Heart right ventricle (tissue), 16 donors: ENCODE data around the gene ZFAND5. TPM values are rescaled to one million over a fixed set of nuclear protein-coding genes. Genes with fewer than 3 reads are reported as not detected.

Experiments used
- ATAC-seq, 8 donors: fragments of 200-7000 bp; cut with Tn5 transposase; one replicate each; pipeline ENCODE4 v1.9.1; 2020; ENCODE audit warnings: mild to moderate bottlenecking in 8 of 8, moderate library complexity in 8 of 8, moderate number of reproducible peaks in 1 of 8
- DNase-seq, 2 donors: peaks; one replicate each; pipeline ENCODE4 v3.0.0-alpha.2; 2020
- H3K27ac ChIP-seq, 10 donors: fragments of 200-600 bp; sonication (generic) in 2 of 10; one replicate each; pipeline versions ENCODE4 v1.5.0 to v1.8.0; 2020 to 2022; ENCODE audit warnings: mild to moderate bottlenecking in 3 of 10
- H3K27me3 ChIP-seq, 7 donors: fragments of 200-600 bp; one replicate each; pipeline ENCODE4 v1.8.0; 2021 to 2022; ENCODE audit warnings: mild to moderate bottlenecking in 2 of 7
- H3K36me3 ChIP-seq, 9 donors: fragments of 200-600 bp; sonication (generic) in 1 of 9; one replicate each; pipeline versions ENCODE4 v1.5.0 to v1.8.0; 2020 to 2022; ENCODE audit warnings: mild to moderate bottlenecking in 2 of 9
- H3K4me1 ChIP-seq, 9 donors: fragments of 200-600 bp; sonication (generic) in 1 of 9; one replicate each; pipeline versions ENCODE4 v1.5.0 to v1.8.0; 2020 to 2022; ENCODE audit warnings: mild to moderate bottlenecking in 4 of 9
- H3K4me3 ChIP-seq, 10 donors: fragments of 200-600 bp; sonication (generic) in 2 of 10; one replicate each; pipeline versions ENCODE4 v1.5.0 to v1.8.0; 2020 to 2022; ENCODE audit warnings: mild to moderate bottlenecking in 7 of 10, moderate library complexity in 2 of 10
- H3K9me3 ChIP-seq, 11 donors: fragments of 200-600 bp in 10 of 11; sonication (generic) in 2 of 11; one replicate each; pipeline versions ENCODE4 v1.5.0 to v1.8.0; 2013 to 2022; ENCODE audit warnings: mild to moderate bottlenecking in 2 of 11, control low read depth in 1 of 11, moderate library complexity in 1 of 11
- WGBS, 2 donors: extraction: QIAGEN DNeasy Blood & Tissue Kit; methylation state at CpG; one replicate each; pipeline ENCODE4 v1.1.7; 2013; ENCODE audit warnings: inconsistent platforms in 1 of 2; 5-methylcytosine and 5-hydroxymethylcytosine counted together
- intact Hi-C, 10 donors: fragments of 100-400 bp; cut with DNase I; formaldehyde crosslinking; loops; one replicate each; pipeline versions ENCODE4 v1.11.1 to v1.14.2; 2022
- long read RNA-seq, 3 donors: library from polyadenylated mRNA; unstranded; transcript quantifications; one replicate each; pipeline ENCODE4 v2.0.0, GENCODE V29; 2020 to 2021
- polyA plus RNA-seq, 2 donors: library from polyadenylated mRNA; stranded (reverse); fragments of 200-250 nt; gene quantifications; one replicate each; pipeline ENCODE4 v1.2.3, GENCODE V29; 2013
- total RNA-seq, 10 donors: library from RNA; stranded (reverse); fragmentation: NEBNext Ultra II Directional in 3 of 10; extraction: Animal tissue kit (Norgen Biotek cat#: 25700) in 3 of 10; gene quantifications; one replicate each; pipeline versions ENCODE4 v1.2.1 to v1.2.4, GENCODE V29; 2021 to 2023
- TF ChIP-seq, protein P1 (sequence below), 9 donors: fragments of 200-600 bp; sonication (generic) in 2 of 9; IDR thresholded peaks; one replicate each; pipeline versions ENCODE4 v1.5.0 to v1.8.0; 2021 to 2022; ENCODE audit warnings: antibody characterized with exemption in 9 of 9, mild to moderate bottlenecking in 5 of 9, moderate library complexity in 1 of 9
- donor health status: Arrhythmogenic right ventricular cardiomyopathy.
- donor health status: ischemic (EF 13 %, LVEDD 7.1; RV severe dilation, severe dysfunction).
- donor health status: healthy with polysubstance abuse.
- donor health status: DM: no; HTN: yes; CAD: no.
- donor health status: DM: no; HTN: no; CAD: no.
- donor health status: ischemic (EF 25% LVEDD 6.9; RV normal size, moderate dysfunction).
- donor health status: ischemic (EF 25% LVEDD 5.7; RV mildly dilated, moderate dysfunction).
- donor health status: healthy.
- donor health status: DM: yes; HTN: yes; CAD: no.
- donor health status: Ischemic cardiomyopathy.
- donor health status: ischemic (EF 35%, LVEDD 5.7; RV mildly dilated, moderate dysfunction).
- donor health status: nonischemic (EF 11% LVEDD 7.7; RV severe dilation, severe dysfunction).
- donor health status: DM: yes; HTN: yes; CAD: no.
- donor health status: PGD.
- donor health status: ischemic (EF 29% LVEDD 5.4; RV normal size, mild dysfunction).
- donor health status: nonischemic (EF 23%, LVEDD 6.1; RV moderate dilation, normal function).

Gene ZFAND5, protein sequence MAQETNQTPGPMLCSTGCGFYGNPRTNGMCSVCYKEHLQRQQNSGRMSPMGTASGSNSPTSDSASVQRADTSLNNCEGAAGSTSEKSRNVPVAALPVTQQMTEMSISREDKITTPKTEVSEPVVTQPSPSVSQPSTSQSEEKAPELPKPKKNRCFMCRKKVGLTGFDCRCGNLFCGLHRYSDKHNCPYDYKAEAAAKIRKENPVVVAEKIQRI
- total RNA-seq: 100 to 1,000 TPM; 158 to 280 (median 230) TPM
- polyA plus RNA-seq: 100 to 1,000 TPM in 1 of 2 donors, 10 to 100 TPM in 1; 66.7 to 147 TPM
- long read RNA-seq, donor 1, transcript ZFAND5-204 (6 exons, 2,686 nt): major isoform, 65 of 131 reads
- long read RNA-seq, donor 1, transcript ZFAND5-205 (7 exons, 2,785 nt): minor isoform, 40 of 131 reads
- long read RNA-seq, donor 1, partial matches to known transcripts: 12 of 131 reads
- long read RNA-seq, donor 1, other reads (novel, unspliced or antisense): 9 of 131 reads
- long read RNA-seq, donor 2, full-length matches to known transcripts: 131 of 157 reads
- long read RNA-seq, donor 2, partial matches to known transcripts: 15 of 157 reads
- long read RNA-seq, donor 2, other reads (novel, unspliced or antisense): 11 of 157 reads
- long read RNA-seq, donor 3, full-length matches to known transcripts: 245 of 313 reads
- long read RNA-seq, donor 3, partial matches to known transcripts: 54 of 313 reads
- long read RNA-seq, donor 3, other reads (novel, unspliced or antisense): 14 of 313 reads

- DNase-seq (peak; percentile 98 to 99), ATAC-seq (peak; percentile 90 to 99 (median 95))
- TF ChIP-seq, protein P1, sequence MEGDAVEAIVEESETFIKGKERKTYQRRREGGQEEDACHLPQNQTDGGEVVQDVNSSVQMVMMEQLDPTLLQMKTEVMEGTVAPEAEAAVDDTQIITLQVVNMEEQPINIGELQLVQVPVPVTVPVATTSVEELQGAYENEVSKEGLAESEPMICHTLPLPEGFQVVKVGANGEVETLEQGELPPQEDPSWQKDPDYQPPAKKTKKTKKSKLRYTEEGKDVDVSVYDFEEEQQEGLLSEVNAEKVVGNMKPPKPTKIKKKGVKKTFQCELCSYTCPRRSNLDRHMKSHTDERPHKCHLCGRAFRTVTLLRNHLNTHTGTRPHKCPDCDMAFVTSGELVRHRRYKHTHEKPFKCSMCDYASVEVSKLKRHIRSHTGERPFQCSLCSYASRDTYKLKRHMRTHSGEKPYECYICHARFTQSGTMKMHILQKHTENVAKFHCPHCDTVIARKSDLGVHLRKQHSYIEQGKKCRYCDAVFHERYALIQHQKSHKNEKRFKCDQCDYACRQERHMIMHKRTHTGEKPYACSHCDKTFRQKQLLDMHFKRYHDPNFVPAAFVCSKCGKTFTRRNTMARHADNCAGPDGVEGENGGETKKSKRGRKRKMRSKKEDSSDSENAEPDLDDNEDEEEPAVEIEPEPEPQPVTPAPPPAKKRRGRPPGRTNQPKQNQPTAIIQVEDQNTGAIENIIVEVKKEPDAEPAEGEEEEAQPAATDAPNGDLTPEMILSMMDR (IDR thresholded peaks at IDR 0.05): peak in 2 of 9 donors; percentile 10 to 17
- 0 to 1% methylated on average over 101 to 108 of the region's 110 CpGs for WGBS, 2 donors
- peak within 1 kb of the TSS; percentile 63 to 94 (median 88) for H3K4me3 ChIP-seq
- intact Hi-C loops: loop anchor here in 9 of 10 donors (1.0 to 10.0 kb wide), 18 partner anchors 48 to 1950 kb away; partner anchors contain the start of genes ABHD17B (in 3 of the 9), C9orf85 (in 3 of the 9), TMC1 (in 2 of the 9) and ANXA1 (in 1 of the 9)
- H3K27ac ChIP-seq: peak within 1 kb of the TSS; percentile 98 to 100 (median 100)
- peaks cover under 1 to 49% (median 34%) of the 10 kb centered on the region in 9 donors for H3K4me1 ChIP-seq
- no peaks in the 10 kb centered on the region for H3K9me3 ChIP-seq
- peaks cover 0 to 20% (median 4%) of the 10 kb centered on the region in 9 donors for H3K36me3 ChIP-seq
- H3K27me3 ChIP-seq: no peaks in the 10 kb centered on the region
These were observed at the start of gene ZFAND5 for GRCh38 chr9:72364679-72365524. Gene ZFAND5, minus strand, starts transcription at chr9:72365208. Its CDS starts 4,430 bp downstream, at chr9:72360778.

- no peaks in the 10 kb centered on the region for H3K4me1 ChIP-seq
- intact Hi-C loops: no loop called here
- TF ChIP-seq, protein P1 (IDR thresholded peaks at IDR 0.05): no peak
- whole genome bisulfite sequencing, 2 donors: 89 to 100% methylated on average over 2 of the region's 2 CpGs
- H3K36me3 ChIP-seq: no peaks in the 10 kb centered on the region
- DNase-seq (no peak), ATAC-seq (no peak)
- no peak overlapping the region for H3K4me3 ChIP-seq
- H3K9me3 ChIP-seq: no peaks in the 10 kb centered on the region
- H3K27me3 ChIP-seq: no peaks in the 10 kb centered on the region
- H3K27ac ChIP-seq: no peak overlapping the region
These were observed 47.6 kb upstream of the ZFAND5 start for GRCh38 chr9:72412483-72413040.

DNA sequence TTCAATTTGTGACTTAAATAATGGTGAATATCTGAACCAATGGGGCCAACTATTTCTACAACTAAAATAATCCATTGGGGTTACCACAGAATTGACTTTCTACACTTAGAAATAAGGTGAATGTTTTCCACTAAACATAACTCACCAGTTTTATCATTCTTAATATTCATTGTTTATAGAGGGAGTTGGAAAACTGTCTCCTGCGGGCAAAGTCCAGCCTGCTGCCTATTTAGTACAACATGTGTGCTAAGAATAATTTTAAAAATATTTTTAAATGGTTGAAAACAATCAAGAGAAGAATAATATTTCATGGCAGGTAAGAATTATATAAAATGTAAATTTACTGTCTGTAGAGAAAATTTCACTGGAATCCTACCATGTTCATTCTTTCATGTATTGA lies 45.2 kb upstream of the ZFAND5 start:
- TF ChIP-seq, protein P1 (IDR thresholded peaks at IDR 0.05): no peak
- WGBS, 2 donors: 95 to 100% methylated on average over 1 of the region's 1 CpG
- H3K36me3 ChIP-seq: no peaks in the 10 kb centered on the region
- no peak for ATAC-seq
- no peak overlapping the region for H3K27ac ChIP-seq
- H3K27me3 ChIP-seq: no peaks in the 10 kb centered on the region
- no peaks in the 10 kb centered on the region for H3K9me3 ChIP-seq
- H3K4me1 ChIP-seq: no peaks in the 10 kb centered on the region
- H3K4me3 ChIP-seq: no peak overlapping the region
- intact Hi-C loops: no loop called here
- no peak for DNase-seq
